Loucy (cell line): ENCODE results near the gene BTBD16.

Source experiments
- CTCF ChIP-seq: fragments of 200-600 bp; sonication (generic); conservative IDR thresholded peaks from 2 replicates; pipeline ENCODE4 v1.5.1; 2014; ENCODE audit warnings: mild to moderate bottlenecking, antibody characterized with exemption, low read length
- EZH2phosphoT487 ChIP-seq: fragments of 200-600 bp; IDR thresholded peaks from 2 replicates; pipeline ENCODE4 v1.6.1; 2018; ENCODE audit warnings: antibody characterized with exemption, mild to moderate bottlenecking, moderate library complexity, borderline replicate concordance

- TF ChIP-seq CTCF, result no peak
- no peak for TF ChIP-seq EZH2phosphoT487
These were observed at the start of gene BTBD16 for GRCh38 chr10:122271076-122271475.
